Measurements from ENCODE around the gene REXO2. TPM values are rescaled to one million over a fixed set of nuclear protein-coding genes. Genes with fewer than 3 reads are reported as not detected.

Gene REXO2
- total and polyA plus RNA-seq, 2 of the 13 experiments (the other 11 are each of a cell fraction or from before 2014, with no cell fraction given): 95.6 to 104 TPM

GRCh38 chr11:114447892-114448291 is 8.6 kb downstream of the REXO2 start:
- H3K9ac ChIP-seq (ENCODE audit: insufficient read depth, low read depth, low read length): no peak overlapping the region
- no peak overlapping the region for H3K4me2 ChIP-seq (ENCODE audit: low read depth, low read length)
- intact Hi-C loops (cut with micrococcal nuclease; ENCODE audit: unreplicated experiment) (no loop called here), in situ Hi-C loops (cut with HindIII; ENCODE audit: extremely low pct_ligation_motif_present, low pct_unique_long_range_greater_than_20kb) (no loop called here)
- no peak overlapping the region for H2AFZ ChIP-seq (ENCODE audit: low read length)
- H3K4me3 ChIP-seq (replicated peaks in 1 of 3; ENCODE audit: insufficient read depth in 1 of 3, low read depth in 2 of 3, low read length in 3 of 3): no peak overlapping the region
- DNase-seq (ENCODE audit: low spot score) (no peak), FAIRE-seq (no peak), ATAC-seq (no peak)
- ChIA-PET POLR2A (no interaction called here), CTCF (ENCODE audit: low intra/inter-chr PET ratio, low total read pairs) (no interaction called here)
- peaks cover 13% of the 10 kb centered on the region for H3K79me2 ChIP-seq (ENCODE audit: insufficient read depth, low read length)
- H3K36me3 ChIP-seq (replicated peaks in 1 of 2; ENCODE audit: control insufficient read depth in 1 of 2, insufficient read depth in 2 of 2, low read length in 2 of 2): peaks cover 12 to 40% of the 10 kb centered on the region in 2 experiments; a peak in 4 of 5 replicates
- H4K20me1 ChIP-seq (ENCODE audit: insufficient read depth, low read length): no peaks in the 10 kb centered on the region
- peaks cover 8% of the 10 kb centered on the region for H3K4me1 ChIP-seq (ENCODE audit: insufficient read depth, low read length)
- H3K27me3 ChIP-seq (ENCODE audit: control insufficient read depth in 1 of 2, insufficient read depth in 2 of 2, low read length in 2 of 2): no peaks in the 10 kb centered on the region
- 95% methylated on average over 3 of the region's 3 CpGs for WGBS (ENCODE audit: low lambda C conversion rate)
- no TSS peak for BruUV-seq (replicated peaks)
- H3K9me3 ChIP-seq (ENCODE audit: low read length): no peaks in the 10 kb centered on the region
- TF ChIP-seq MAFF (IDR thresholded peaks at IDR 0.05; ENCODE audit: low read depth, low read length): no peak
- TF ChIP-seq JUND (CRISPR knock-in tag; IDR thresholded peaks at IDR 0.05): no peak
- TF ChIP-seq CHCHD3 (CRISPR knock-in tag; IDR thresholded peaks at IDR 0.05): no peak
- no peak for TF ChIP-seq MLXIP (CRISPR knock-in tag; IDR thresholded peaks at IDR 0.05; ENCODE audit: borderline replicate concordance)
- TF ChIP-seq ZKSCAN1 (IDR thresholded peaks at IDR 0.05; ENCODE audit: low read length): no peak
- TF ChIP-seq SKIL (CRISPR knock-in tag; IDR thresholded peaks at IDR 0.05; ENCODE audit: borderline replicate concordance): no peak
- TF ChIP-seq ZC3H13 (CRISPR knock-in tag; IDR thresholded peaks at IDR 0.05): no peak
- TF ChIP-seq EEA1 (CRISPR knock-in tag; IDR thresholded peaks at IDR 0.05; ENCODE audit: borderline replicate concordance): no peak
- TF ChIP-seq MAF1 (CRISPR knock-in tag; IDR thresholded peaks at IDR 0.05; ENCODE audit: borderline replicate concordance): no peak
- TF ChIP-seq ZBTB42 (CRISPR knock-in tag; IDR thresholded peaks at IDR 0.05): no peak
- TF ChIP-seq HNRNPH1 (optimal IDR thresholded peaks at IDR 0.05; ENCODE audit: low read depth, low read length): no peak
- TF ChIP-seq AKAP8 (CRISPR knock-in tag; IDR thresholded peaks at IDR 0.05): no peak
- TF ChIP-seq CEBPG (CRISPR knock-in tag; IDR thresholded peaks at IDR 0.05): no peak
- TF ChIP-seq CSRNP1 (CRISPR knock-in tag; IDR thresholded peaks at IDR 0.05): no peak
- no peak for TF ChIP-seq FOXP1 (IDR thresholded peaks at IDR 0.05)
- no peak for TF ChIP-seq FOXP1 (CRISPR knock-in tag; IDR thresholded peaks at IDR 0.05)
- no peak for TF ChIP-seq BRCA1 (CRISPR knock-in tag; IDR thresholded peaks at IDR 0.05)
- no peak for TF ChIP-seq SP4 (CRISPR knock-in tag; IDR thresholded peaks at IDR 0.05)
- no peak for TF ChIP-seq EED (CRISPR knock-in tag; IDR thresholded peaks at IDR 0.05)
- TF ChIP-seq ZSCAN30 (CRISPR knock-in tag; IDR thresholded peaks at IDR 0.05): no peak
- no peak for TF ChIP-seq ZNF550 (CRISPR knock-in tag; IDR thresholded peaks at IDR 0.05; ENCODE audit: borderline replicate concordance)
- H3K27ac ChIP-seq (ENCODE audit: extremely low read length, insufficient read depth, low read length): no peak overlapping the region

Data from HepG2 (cell line).